WTC11 (cell line): ENCODE results near the gene TMCC1. TPM values are rescaled to one million over a fixed set of nuclear protein-coding genes. Genes with fewer than 3 reads are reported as not detected.

Experiments used
- ATAC-seq: fragments of 200-7000 bp; cut with Tn5 transposase; 2 replicates; pipeline ENCODE4 v1.10.0; 2021; ENCODE audit warnings: mild to moderate bottlenecking, moderate library complexity
- CTCF ChIA-PET: fragments of 300-600 bp; sonication (Branson Sonifier 250); formaldehyde crosslinking; loops from one replicate; lab custom pipeline; 2021; ENCODE audit warnings: antibody characterized with exemption; lab: Charles Lee
- POLR2A ChIA-PET: fragments of 350-600 bp; sonication (Branson Sonifier 250); formaldehyde crosslinking; loops from one replicate; lab custom pipeline; 2021; ENCODE audit warnings: antibody characterized with exemption; lab: Charles Lee
- DNase-seq: peaks from one replicate; pipeline ENCODE4 v3.0.0; 2021; ENCODE audit warnings: low spot score
- H3K27ac Mint-ChIP-seq: 2 replicates; pipeline ENCODE4 v1.8.0; 2021; ENCODE audit warnings: mixed read lengths
- H3K27me3 Mint-ChIP-seq: 2 replicates; pipeline ENCODE4 v1.8.0; 2021; ENCODE audit warnings: low read depth, mild to moderate bottlenecking, moderate library complexity, mixed read lengths
- H3K36me3 Mint-ChIP-seq: 2 replicates; pipeline ENCODE4 v1.8.0; 2021; ENCODE audit warnings: mixed read lengths
- H3K4me1 Mint-ChIP-seq: 2 replicates; pipeline ENCODE4 v1.8.0; 2022; ENCODE audit warnings: mixed read lengths
- H3K4me3 Mint-ChIP-seq: 2 replicates; pipeline ENCODE4 v1.8.0; 2021; ENCODE audit warnings: mild to moderate bottlenecking, moderate library complexity, mixed read lengths
- H3K9me3 Mint-ChIP-seq: 2 replicates; pipeline ENCODE4 v1.8.0; 2021; ENCODE audit warnings: mixed read lengths
- EMX1 ChIP-seq: fragments of 250-450 bp; sonication (Bioruptor Pico); IDR thresholded peaks from 2 replicates; pipeline ENCODE4 v1.8.0; 2021; ENCODE audit warnings: mild to moderate bottlenecking
- FOXP1 ChIP-seq: sonication (generic); formaldehyde crosslinking; IDR thresholded peaks from 2 replicates; pipeline ENCODE4 v1.8.0; 2022; ENCODE audit warnings: missing genetic modification reagents, mild to moderate bottlenecking, moderate library complexity, borderline replicate concordance
- JUN ChIP-seq: sonication (generic); formaldehyde crosslinking; IDR thresholded peaks from 2 replicates; pipeline ENCODE4 v1.8.0; 2023; ENCODE audit warnings: mild to moderate bottlenecking, missing genetic modification reagents
- MXD4 ChIP-seq: fragments of 250-450 bp; sonication (Bioruptor Pico); IDR thresholded peaks from 2 replicates; pipeline ENCODE4 v1.8.0; 2021; ENCODE audit warnings: mild to moderate bottlenecking, moderate library complexity, borderline replicate concordance
- MYBL2 ChIP-seq: sonication (generic); formaldehyde crosslinking; IDR thresholded peaks from 2 replicates; pipeline ENCODE4 v1.8.1; 2023; ENCODE audit warnings: mild to moderate bottlenecking, moderate library complexity, missing genetic modification reagents
- NFATC4 ChIP-seq: fragments of 250-450 bp; sonication (Bioruptor Pico); IDR thresholded peaks from 2 replicates; pipeline ENCODE4 v1.9.0; 2021; ENCODE audit warnings: mild to moderate bottlenecking
- NFYB ChIP-seq: sonication (generic); formaldehyde crosslinking; conservative IDR thresholded peaks from 2 replicates; pipeline ENCODE4 v1.8.0; 2022; ENCODE audit warnings: low read depth, missing genetic modification reagents
- RELA ChIP-seq: sonication (generic); formaldehyde crosslinking; IDR thresholded peaks from 2 replicates; pipeline ENCODE4 v1.8.1; 2022; ENCODE audit warnings: missing genetic modification reagents, mild to moderate bottlenecking, borderline replicate concordance
- ZNF138 ChIP-seq: sonication (generic); formaldehyde crosslinking; conservative IDR thresholded peaks from 2 replicates; pipeline ENCODE4 v1.8.1; 2022; ENCODE audit warnings: mild to moderate bottlenecking, moderate library complexity, missing genetic modification reagents
- ZNF396 ChIP-seq: fragments of 250-450 bp; sonication (Bioruptor Pico); IDR thresholded peaks from 2 replicates; pipeline ENCODE4 v1.8.0; 2021; ENCODE audit warnings: mild to moderate bottlenecking, moderate library complexity, borderline replicate concordance
- ZNF416 ChIP-seq: fragments of 250-450 bp; sonication (Bioruptor Pico); IDR thresholded peaks from 2 replicates; pipeline ENCODE4 v1.9.0; 2021; ENCODE audit warnings: mild to moderate bottlenecking, inconsistent platforms
- ZNF423 ChIP-seq: fragments of 250-450 bp; sonication (Bioruptor Pico); IDR thresholded peaks from 2 replicates; pipeline ENCODE4 v2.1.2; 2022; ENCODE audit warnings: mild to moderate bottlenecking, moderate library complexity
- total RNA-seq: library from RNA; stranded (reverse); gene quantifications from 3 replicates; pipeline ENCODE4 v1.2.3, GENCODE V29; 2021
- TF ChIP-seq, protein P1 (sequence below): fragments of 250-450 bp; sonication (Bioruptor Pico); IDR thresholded peaks from 2 replicates; pipeline ENCODE4 v1.9.0; 2021; ENCODE audit warnings: mild to moderate bottlenecking
- TF ChIP-seq, protein P2 (sequence below): sonication (generic); formaldehyde crosslinking; IDR thresholded peaks from 2 replicates; pipeline ENCODE4 v1.8.1; 2023; ENCODE audit warnings: mild to moderate bottlenecking, moderate library complexity, missing genetic modification reagents
- TF ChIP-seq, protein P3 (sequence below): sonication (generic); formaldehyde crosslinking; IDR thresholded peaks from 2 replicates; pipeline ENCODE4 v1.8.0; 2023; ENCODE audit warnings: missing genetic modification reagents, mild to moderate bottlenecking, borderline replicate concordance
- TF ChIP-seq, protein P4 (sequence below): fragments of 250-450 bp; sonication (Bioruptor Pico); IDR thresholded peaks from 2 replicates; pipeline ENCODE4 v1.8.0; 2021; ENCODE audit warnings: mild to moderate bottlenecking
- TF ChIP-seq, protein P5 (sequence below): fragments of 250-450 bp; sonication (Bioruptor Pico); IDR thresholded peaks from 2 replicates; pipeline ENCODE4 v1.9.0; 2021; ENCODE audit warnings: moderate library complexity, mild to moderate bottlenecking, inconsistent platforms, borderline replicate concordance
- TF ChIP-seq, protein P6 (sequence below): sonication (generic); formaldehyde crosslinking; IDR thresholded peaks from 2 replicates; pipeline ENCODE4 v1.8.0; 2022; ENCODE audit warnings: mild to moderate bottlenecking, missing genetic modification reagents
- TF ChIP-seq, protein P7 (sequence below): sonication (generic); formaldehyde crosslinking; IDR thresholded peaks from 2 replicates; pipeline ENCODE4 v1.8.0; 2023; ENCODE audit warnings: mild to moderate bottlenecking, missing genetic modification reagents
- TF ChIP-seq, protein P8 (sequence below): sonication (generic); formaldehyde crosslinking; IDR thresholded peaks from 2 replicates; pipeline ENCODE4 v1.8.1; 2023; ENCODE audit warnings: mild to moderate bottlenecking, missing genetic modification reagents

The TMCC1 gene
- total RNA-seq, 1 experiment from 2014 or later, result 29.3 TPM

DNA sequence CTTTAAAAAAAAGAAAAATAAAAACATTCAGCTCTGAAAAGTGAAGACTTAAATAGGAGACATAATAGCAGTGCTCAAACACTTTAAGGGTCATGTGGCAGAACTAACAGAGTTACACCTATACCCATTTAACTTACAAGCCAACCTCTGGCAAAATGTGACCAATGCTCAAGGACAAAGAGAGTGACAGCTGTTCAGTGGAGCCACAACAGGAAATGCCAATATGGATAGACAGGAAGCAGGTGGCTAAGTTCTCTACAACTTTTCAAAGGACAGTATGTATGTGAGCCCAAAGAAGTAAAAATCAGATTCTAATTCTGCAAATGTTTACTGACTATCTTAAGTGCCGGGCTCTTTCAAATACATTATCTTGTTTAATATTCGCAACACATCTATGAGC lies 3.4 kb downstream of the TMCC1 start:
- H3K27ac Mint-ChIP-seq, result peak overlapping the region; percentile 72; the same call in 1 of the 2 replicates
- TF ChIP-seq FOXP1 (CRISPR knock-in tag) (no peak), MYBL2 (no peak), ZNF138 (CRISPR knock-in tag) (no peak), ZNF416 (no peak), ZNF396 (no peak), RELA (CRISPR knock-in tag) (no peak)
- TF ChIP-seq, protein P1, sequence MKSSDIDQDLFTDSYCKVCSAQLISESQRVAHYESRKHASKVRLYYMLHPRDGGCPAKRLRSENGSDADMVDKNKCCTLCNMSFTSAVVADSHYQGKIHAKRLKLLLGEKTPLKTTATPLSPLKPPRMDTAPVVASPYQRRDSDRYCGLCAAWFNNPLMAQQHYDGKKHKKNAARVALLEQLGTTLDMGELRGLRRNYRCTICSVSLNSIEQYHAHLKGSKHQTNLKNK (CRISPR knock-in tag), result no peak
- TF ChIP-seq, protein P2, sequence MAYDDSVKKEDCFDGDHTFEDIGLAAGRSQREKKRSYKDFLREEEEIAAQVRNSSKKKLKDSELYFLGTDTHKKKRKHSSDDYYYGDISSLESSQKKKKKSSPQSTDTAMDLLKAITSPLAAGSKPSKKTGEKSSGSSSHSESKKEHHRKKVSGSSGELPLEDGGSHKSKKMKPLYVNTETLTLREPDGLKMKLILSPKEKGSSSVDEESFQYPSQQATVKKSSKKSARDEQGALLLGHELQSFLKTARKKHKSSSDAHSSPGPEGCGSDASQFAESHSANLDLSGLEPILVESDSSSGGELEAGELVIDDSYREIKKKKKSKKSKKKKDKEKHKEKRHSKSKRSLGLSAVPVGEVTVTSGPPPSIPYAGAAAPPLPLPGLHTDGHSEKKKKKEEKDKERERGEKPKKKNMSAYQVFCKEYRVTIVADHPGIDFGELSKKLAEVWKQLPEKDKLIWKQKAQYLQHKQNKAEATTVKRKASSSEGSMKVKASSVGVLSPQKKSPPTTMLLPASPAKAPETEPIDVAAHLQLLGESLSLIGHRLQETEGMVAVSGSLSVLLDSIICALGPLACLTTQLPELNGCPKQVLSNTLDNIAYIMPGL (CRISPR knock-in tag), result no peak
- TF ChIP-seq, protein P3, sequence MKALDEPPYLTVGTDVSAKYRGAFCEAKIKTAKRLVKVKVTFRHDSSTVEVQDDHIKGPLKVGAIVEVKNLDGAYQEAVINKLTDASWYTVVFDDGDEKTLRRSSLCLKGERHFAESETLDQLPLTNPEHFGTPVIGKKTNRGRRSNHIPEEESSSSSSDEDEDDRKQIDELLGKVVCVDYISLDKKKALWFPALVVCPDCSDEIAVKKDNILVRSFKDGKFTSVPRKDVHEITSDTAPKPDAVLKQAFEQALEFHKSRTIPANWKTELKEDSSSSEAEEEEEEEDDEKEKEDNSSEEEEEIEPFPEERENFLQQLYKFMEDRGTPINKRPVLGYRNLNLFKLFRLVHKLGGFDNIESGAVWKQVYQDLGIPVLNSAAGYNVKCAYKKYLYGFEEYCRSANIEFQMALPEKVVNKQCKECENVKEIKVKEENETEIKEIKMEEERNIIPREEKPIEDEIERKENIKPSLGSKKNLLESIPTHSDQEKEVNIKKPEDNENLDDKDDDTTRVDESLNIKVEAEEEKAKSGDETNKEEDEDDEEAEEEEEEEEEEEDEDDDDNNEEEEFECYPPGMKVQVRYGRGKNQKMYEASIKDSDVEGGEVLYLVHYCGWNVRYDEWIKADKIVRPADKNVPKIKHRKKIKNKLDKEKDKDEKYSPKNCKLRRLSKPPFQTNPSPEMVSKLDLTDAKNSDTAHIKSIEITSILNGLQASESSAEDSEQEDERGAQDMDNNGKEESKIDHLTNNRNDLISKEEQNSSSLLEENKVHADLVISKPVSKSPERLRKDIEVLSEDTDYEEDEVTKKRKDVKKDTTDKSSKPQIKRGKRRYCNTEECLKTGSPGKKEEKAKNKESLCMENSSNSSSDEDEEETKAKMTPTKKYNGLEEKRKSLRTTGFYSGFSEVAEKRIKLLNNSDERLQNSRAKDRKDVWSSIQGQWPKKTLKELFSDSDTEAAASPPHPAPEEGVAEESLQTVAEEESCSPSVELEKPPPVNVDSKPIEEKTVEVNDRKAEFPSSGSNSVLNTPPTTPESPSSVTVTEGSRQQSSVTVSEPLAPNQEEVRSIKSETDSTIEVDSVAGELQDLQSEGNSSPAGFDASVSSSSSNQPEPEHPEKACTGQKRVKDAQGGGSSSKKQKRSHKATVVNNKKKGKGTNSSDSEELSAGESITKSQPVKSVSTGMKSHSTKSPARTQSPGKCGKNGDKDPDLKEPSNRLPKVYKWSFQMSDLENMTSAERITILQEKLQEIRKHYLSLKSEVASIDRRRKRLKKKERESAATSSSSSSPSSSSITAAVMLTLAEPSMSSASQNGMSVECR (CRISPR knock-in tag), result no peak
- H3K4me1 Mint-ChIP-seq, result peaks cover 32% of the 10 kb centered on the region
- DNase-seq (no peak), ATAC-seq (no peak)
- H3K36me3 Mint-ChIP-seq, result no peaks in the 10 kb centered on the region
- H3K27me3 Mint-ChIP-seq, result no peaks in the 10 kb centered on the region
- H3K9me3 Mint-ChIP-seq, result no peaks in the 10 kb centered on the region
- POLR2A ChIA-PET, result no interaction called here
- H3K4me3 Mint-ChIP-seq, result 0 out of 2 replicates have a peak overlapping the region, but pooled peaks have one; percentile 10
- CTCF ChIA-PET, result interaction anchor here (0.7 kb wide), 1 partner anchor 221 kb away, joined by 3 read pairs; no protein-coding TSS in a partner anchor

DNA sequence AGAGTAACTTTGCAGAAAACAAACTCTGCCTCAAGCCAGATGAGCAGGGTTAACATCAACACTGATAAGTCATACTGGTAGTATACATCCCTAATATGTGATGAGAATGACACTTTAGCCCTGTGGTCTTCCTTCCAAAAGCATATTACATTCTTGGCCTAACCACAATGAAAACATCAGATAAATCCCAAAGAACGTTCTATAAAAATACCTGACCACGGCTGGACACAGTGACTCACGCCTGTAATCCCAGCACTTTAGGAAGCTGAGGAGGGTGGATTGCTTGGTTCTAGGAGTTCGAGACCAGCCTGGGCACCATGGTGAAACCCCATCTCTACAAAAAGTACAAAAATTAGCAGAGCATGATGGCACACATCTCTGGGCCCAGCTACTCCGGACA lies 4.7 kb downstream of the TMCC1 start:
- peaks cover 29% of the 10 kb centered on the region for H3K4me1 Mint-ChIP-seq
- ATAC-seq (no peak), DNase-seq (no peak)
- H3K36me3 Mint-ChIP-seq, result peaks cover 2% of the 10 kb centered on the region; the same call in 1 of the 2 replicates
- no peak overlapping the region; the same call in 1 of the 2 replicates for H3K27ac Mint-ChIP-seq
- no peaks in the 10 kb centered on the region for H3K27me3 Mint-ChIP-seq
- ChIA-PET CTCF (no interaction called here), POLR2A (no interaction called here)
- no peak overlapping the region for H3K4me3 Mint-ChIP-seq
- H3K9me3 Mint-ChIP-seq, result no peaks in the 10 kb centered on the region
- TF ChIP-seq, protein P4, sequence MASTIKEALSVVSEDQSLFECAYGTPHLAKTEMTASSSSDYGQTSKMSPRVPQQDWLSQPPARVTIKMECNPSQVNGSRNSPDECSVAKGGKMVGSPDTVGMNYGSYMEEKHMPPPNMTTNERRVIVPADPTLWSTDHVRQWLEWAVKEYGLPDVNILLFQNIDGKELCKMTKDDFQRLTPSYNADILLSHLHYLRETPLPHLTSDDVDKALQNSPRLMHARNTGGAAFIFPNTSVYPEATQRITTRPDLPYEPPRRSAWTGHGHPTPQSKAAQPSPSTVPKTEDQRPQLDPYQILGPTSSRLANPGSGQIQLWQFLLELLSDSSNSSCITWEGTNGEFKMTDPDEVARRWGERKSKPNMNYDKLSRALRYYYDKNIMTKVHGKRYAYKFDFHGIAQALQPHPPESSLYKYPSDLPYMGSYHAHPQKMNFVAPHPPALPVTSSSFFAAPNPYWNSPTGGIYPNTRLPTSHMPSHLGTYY (CRISPR knock-in tag), result no peak
- TF ChIP-seq ZNF423, result no peak
- TF ChIP-seq, protein P5, sequence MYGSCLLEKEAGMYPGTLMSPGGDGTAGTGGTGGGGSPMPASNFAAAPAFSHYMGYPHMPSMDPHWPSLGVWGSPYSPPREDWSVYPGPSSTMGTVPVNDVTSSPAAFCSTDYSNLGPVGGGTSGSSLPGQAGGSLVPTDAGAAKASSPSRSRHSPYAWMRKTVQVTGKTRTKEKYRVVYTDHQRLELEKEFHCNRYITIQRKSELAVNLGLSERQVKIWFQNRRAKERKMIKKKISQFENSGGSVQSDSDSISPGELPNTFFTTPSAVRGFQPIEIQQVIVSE (CRISPR knock-in tag), result no peak
- TF ChIP-seq NFATC4 (CRISPR knock-in tag), result no peak
- no peak for TF ChIP-seq MXD4 (CRISPR knock-in tag)
- no peak for TF ChIP-seq EMX1 (CRISPR knock-in tag)
- TF ChIP-seq, protein P6, sequence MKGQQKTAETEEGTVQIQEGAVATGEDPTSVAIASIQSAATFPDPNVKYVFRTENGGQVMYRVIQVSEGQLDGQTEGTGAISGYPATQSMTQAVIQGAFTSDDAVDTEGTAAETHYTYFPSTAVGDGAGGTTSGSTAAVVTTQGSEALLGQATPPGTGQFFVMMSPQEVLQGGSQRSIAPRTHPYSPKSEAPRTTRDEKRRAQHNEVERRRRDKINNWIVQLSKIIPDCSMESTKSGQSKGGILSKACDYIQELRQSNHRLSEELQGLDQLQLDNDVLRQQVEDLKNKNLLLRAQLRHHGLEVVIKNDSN, result no peak
- TF ChIP-seq, protein P7, sequence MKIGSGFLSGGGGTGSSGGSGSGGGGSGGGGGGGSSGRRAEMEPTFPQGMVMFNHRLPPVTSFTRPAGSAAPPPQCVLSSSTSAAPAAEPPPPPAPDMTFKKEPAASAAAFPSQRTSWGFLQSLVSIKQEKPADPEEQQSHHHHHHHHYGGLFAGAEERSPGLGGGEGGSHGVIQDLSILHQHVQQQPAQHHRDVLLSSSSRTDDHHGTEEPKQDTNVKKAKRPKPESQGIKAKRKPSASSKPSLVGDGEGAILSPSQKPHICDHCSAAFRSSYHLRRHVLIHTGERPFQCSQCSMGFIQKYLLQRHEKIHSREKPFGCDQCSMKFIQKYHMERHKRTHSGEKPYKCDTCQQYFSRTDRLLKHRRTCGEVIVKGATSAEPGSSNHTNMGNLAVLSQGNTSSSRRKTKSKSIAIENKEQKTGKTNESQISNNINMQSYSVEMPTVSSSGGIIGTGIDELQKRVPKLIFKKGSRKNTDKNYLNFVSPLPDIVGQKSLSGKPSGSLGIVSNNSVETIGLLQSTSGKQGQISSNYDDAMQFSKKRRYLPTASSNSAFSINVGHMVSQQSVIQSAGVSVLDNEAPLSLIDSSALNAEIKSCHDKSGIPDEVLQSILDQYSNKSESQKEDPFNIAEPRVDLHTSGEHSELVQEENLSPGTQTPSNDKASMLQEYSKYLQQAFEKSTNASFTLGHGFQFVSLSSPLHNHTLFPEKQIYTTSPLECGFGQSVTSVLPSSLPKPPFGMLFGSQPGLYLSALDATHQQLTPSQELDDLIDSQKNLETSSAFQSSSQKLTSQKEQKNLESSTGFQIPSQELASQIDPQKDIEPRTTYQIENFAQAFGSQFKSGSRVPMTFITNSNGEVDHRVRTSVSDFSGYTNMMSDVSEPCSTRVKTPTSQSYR, result no peak
- TF ChIP-seq, protein P8, sequence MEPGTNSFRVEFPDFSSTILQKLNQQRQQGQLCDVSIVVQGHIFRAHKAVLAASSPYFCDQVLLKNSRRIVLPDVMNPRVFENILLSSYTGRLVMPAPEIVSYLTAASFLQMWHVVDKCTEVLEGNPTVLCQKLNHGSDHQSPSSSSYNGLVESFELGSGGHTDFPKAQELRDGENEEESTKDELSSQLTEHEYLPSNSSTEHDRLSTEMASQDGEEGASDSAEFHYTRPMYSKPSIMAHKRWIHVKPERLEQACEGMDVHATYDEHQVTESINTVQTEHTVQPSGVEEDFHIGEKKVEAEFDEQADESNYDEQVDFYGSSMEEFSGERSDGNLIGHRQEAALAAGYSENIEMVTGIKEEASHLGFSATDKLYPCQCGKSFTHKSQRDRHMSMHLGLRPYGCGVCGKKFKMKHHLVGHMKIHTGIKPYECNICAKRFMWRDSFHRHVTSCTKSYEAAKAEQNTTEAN, result no peak
- no peak for TF ChIP-seq NFYB
- no peak for TF ChIP-seq JUN (CRISPR knock-in tag)
